ENCODE measurements around the gene ADGRL4.
"Not testable (repeated sequence)": the region's sequence is repeated elsewhere in the genome, so short reads cannot be mapped to it uniquely, and the experiment has no call there.

DNA sequence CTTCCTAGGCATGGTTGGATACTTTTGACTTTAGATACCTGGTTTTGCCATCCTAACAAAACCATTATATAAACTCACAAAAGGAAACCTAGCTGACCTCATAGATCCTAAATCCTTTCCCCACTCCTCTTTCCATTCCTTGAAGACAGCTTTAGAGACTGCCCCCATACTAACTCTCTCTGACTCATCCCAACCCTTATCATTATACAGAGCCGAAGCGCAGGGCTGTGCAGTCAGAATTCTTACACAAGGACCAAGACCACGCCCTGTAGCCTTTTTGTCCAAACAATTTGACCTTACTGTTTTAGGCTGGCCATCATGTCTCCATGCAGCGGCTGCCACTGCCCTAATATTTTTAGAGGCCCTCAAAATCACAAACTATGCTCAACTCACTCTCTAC lies 130.5 kb downstream of the ADGRL4 start:
- not testable (repeated sequence) for TF ChIP-seq CTCF (conservative IDR thresholded peaks at IDR 0.05 in 1 of 2, IDR thresholded peaks at IDR 0.05 in 1 of 2; ENCODE audit: extremely low read depth in 1 of 2, insufficient read depth in 1 of 2, low read depth in 1 of 2, low read length in 2 of 2); EZH2 (IDR thresholded peaks at IDR 0.05; ENCODE audit: borderline replicate concordance, low read length)

Measured in mammary epithelial cell (primary cell).